Measurements from ENCODE around the gene ACBD4. TPM values are rescaled to one million over a fixed set of nuclear protein-coding genes. Genes with fewer than 3 reads are reported as not detected.

ACBD4 gene
- total and polyA plus RNA-seq, 2 donors from 2014 or later: 19.2 to 46.3 TPM

DNA sequence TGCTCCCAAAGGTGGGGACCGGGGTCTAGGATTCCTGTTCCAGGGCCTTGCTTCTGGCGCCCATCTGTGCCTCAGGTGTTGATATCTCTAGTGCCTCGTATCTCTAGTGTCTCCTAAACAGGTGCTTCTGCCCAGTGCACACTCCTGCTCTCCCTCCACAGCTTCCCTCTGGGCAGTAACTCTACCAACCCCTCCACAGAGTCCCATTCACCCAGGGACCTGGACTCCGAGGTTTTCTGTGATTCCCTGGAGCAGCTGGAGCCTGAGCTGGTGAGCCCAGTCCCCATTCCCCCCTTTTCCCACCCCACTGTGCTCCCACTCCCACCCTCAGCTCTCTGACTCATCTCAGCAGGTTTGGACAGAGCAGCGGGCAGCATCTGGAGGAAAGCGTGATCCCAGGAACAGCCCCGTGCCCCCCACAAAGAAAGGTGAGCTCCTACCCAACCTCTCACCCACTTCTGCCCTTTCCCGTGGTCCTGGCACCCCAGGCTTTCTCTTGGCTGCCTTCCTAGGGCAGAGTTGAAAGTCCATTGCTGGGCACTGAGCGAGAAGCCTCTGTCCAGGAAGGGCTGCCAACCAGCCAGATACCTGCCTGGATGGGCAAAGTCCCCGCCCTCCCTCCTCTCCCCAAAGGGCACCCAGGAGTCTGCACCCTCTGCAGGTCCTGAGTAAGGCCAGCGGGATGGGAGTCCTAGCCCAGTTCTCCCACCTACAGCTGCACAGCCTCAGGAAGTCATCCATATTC lies 2.2 kb downstream of the ACBD4 start:
- no peak for FAIRE-seq
- peak in 1 of 5 donors; percentile 63 for DNase-seq

DNA sequence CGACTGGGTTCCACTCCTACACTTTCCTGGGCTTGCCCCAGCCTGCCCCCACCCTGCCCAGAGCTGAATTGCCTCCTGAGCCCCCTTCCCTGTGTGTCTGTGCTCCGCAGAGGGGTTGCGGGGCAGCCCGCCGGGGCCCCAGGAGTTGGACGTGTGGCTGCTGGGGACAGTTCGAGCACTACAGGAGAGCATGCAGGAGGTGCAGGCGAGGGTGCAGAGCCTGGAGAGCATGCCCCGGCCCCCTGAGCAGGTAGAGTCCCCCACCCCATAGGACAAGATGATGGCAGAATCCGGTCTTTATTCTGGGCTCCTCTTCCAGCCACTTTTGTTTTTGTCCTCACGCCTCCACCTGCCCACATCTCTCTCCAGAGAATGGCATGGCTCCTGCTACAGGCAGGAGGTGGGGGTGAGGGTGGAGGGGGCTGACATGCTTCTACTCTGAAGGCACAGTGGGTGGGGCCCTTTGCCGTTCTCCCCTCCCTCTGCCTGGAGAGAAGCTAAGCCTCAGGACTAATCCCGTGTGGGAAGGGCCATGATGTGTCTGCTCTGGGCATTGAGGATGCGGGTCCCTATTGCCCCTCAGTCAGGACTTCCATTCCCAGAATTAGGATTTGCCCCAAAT lies 3.5 kb downstream of the ACBD4 start:
- TF ChIP-seq, protein P1, sequence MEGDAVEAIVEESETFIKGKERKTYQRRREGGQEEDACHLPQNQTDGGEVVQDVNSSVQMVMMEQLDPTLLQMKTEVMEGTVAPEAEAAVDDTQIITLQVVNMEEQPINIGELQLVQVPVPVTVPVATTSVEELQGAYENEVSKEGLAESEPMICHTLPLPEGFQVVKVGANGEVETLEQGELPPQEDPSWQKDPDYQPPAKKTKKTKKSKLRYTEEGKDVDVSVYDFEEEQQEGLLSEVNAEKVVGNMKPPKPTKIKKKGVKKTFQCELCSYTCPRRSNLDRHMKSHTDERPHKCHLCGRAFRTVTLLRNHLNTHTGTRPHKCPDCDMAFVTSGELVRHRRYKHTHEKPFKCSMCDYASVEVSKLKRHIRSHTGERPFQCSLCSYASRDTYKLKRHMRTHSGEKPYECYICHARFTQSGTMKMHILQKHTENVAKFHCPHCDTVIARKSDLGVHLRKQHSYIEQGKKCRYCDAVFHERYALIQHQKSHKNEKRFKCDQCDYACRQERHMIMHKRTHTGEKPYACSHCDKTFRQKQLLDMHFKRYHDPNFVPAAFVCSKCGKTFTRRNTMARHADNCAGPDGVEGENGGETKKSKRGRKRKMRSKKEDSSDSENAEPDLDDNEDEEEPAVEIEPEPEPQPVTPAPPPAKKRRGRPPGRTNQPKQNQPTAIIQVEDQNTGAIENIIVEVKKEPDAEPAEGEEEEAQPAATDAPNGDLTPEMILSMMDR (IDR thresholded peaks at IDR 0.05; ENCODE audit: borderline replicate concordance, extremely low read depth, insufficient read depth): no peak
- intact Hi-C loops (cut with DNase I): loop anchor here (10.0 kb wide), 1 partner anchor 56 kb away; no protein-coding TSS in a partner anchor
- H3K27me3 ChIP-seq (ENCODE audit: control insufficient read depth, insufficient read depth, low read length): no peaks in the 10 kb centered on the region
- H3K9me3 ChIP-seq (ENCODE audit: control insufficient read depth in 2 of 3, insufficient read depth in 1 of 3, low read length in 3 of 3): no peaks in the 10 kb centered on the region
- FAIRE-seq (no peak), DNase-seq (peak in 1 of 5 donors; percentile 53)
- no peak overlapping the region for H3K4me3 ChIP-seq (ENCODE audit: low read length in 3 of 3)
- H3K36me3 ChIP-seq (ENCODE audit: control insufficient read depth in 2 of 3, insufficient read depth in 3 of 3, low read length in 3 of 3): peaks cover 0 to 4% (median 0%) of the 10 kb centered on the region in 3 donors
- no peak overlapping the region for H3K9ac ChIP-seq (ENCODE audit: low read length in 3 of 3)
- peaks cover 0 to 10% (median 6%) of the 10 kb centered on the region in 3 donors for H3K4me1 ChIP-seq (ENCODE audit: control insufficient read depth in 2 of 3, insufficient read depth in 2 of 3, low read depth in 1 of 3, low read length in 3 of 3)
- H3K27ac ChIP-seq (ENCODE audit: low read depth in 2 of 2, low read length in 2 of 2): no peak overlapping the region

More for the DNA sequence above, 2.2 kb downstream of the ACBD4 start:
- H3K9me3 ChIP-seq (ENCODE audit: control insufficient read depth in 2 of 3, insufficient read depth in 1 of 3, low read length in 3 of 3): no peaks in the 10 kb centered on the region
- TF ChIP-seq, protein P1 (IDR thresholded peaks at IDR 0.05; ENCODE audit: borderline replicate concordance, extremely low read depth, insufficient read depth): no peak
- peak overlapping the region; percentile 85 to 91 for H3K27ac ChIP-seq (ENCODE audit: low read depth in 2 of 2, low read length in 2 of 2)
- peak overlapping the region in 1 of 3 donors; percentile 92 for H3K4me3 ChIP-seq (ENCODE audit: low read length in 3 of 3)
- no peaks in the 10 kb centered on the region for H3K27me3 ChIP-seq (ENCODE audit: control insufficient read depth, insufficient read depth, low read length)
- peaks cover 0 to 14% (median 6%) of the 10 kb centered on the region in 3 donors for H3K4me1 ChIP-seq (ENCODE audit: control insufficient read depth in 2 of 3, insufficient read depth in 2 of 3, low read depth in 1 of 3, low read length in 3 of 3)
- peaks cover 0 to 4% (median 0%) of the 10 kb centered on the region in 3 donors for H3K36me3 ChIP-seq (ENCODE audit: control insufficient read depth in 2 of 3, insufficient read depth in 3 of 3, low read length in 3 of 3)
- intact Hi-C loops (cut with DNase I): loop anchor here (10.0 kb wide), 1 partner anchor 57 kb away; no protein-coding TSS in a partner anchor
- peak overlapping the region in 1 of 3 donors; percentile 34 for H3K9ac ChIP-seq (ENCODE audit: low read length in 3 of 3)

DNA sequence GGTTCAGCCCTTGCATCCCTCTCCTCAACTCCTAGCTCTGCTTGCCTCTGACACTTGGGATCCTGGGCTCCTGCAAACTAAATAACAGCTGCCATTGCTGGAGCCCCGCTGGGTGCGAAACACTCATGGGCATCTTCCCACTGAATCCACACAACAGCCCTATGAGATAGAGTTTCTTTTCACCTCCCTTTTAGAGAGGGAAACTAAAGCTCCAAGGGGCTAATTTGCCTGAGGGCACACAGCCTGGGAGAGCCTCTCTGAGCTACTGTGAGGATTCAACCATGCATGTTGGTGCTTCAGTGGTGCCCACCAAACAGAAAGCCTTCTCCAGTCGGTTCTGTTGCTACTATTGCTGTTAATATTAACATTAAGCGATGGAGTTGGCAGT lies 4.0 kb downstream of the ACBD4 start:
- intact Hi-C loops (cut with DNase I): loop anchor here (10.0 kb wide), 1 partner anchor 55 kb away; no protein-coding TSS in a partner anchor
- no peak for DNase-seq
- H3K9me3 ChIP-seq (ENCODE audit: control insufficient read depth in 2 of 3, insufficient read depth in 1 of 3, low read length in 3 of 3): no peaks in the 10 kb centered on the region
- H3K36me3 ChIP-seq (ENCODE audit: control insufficient read depth in 2 of 3, insufficient read depth in 3 of 3, low read length in 3 of 3): peaks cover 0 to 4% (median 0%) of the 10 kb centered on the region in 3 donors
- no peaks in the 10 kb centered on the region for H3K27me3 ChIP-seq (ENCODE audit: control insufficient read depth, insufficient read depth, low read length)
- no peak overlapping the region for H3K9ac ChIP-seq (ENCODE audit: low read length in 3 of 3)
- TF ChIP-seq, protein P1 (IDR thresholded peaks at IDR 0.05; ENCODE audit: borderline replicate concordance, extremely low read depth, insufficient read depth): no peak
- peaks cover 0 to 11% (median 6%) of the 10 kb centered on the region in 3 donors for H3K4me1 ChIP-seq (ENCODE audit: control insufficient read depth in 2 of 3, insufficient read depth in 2 of 3, low read depth in 1 of 3, low read length in 3 of 3)
- H3K27ac ChIP-seq (ENCODE audit: low read depth in 2 of 2, low read length in 2 of 2): no peak overlapping the region
- no peak for FAIRE-seq
- H3K4me3 ChIP-seq (ENCODE audit: low read length in 3 of 3): no peak overlapping the region
